ENCODE data around the gene ADA. TPM values are rescaled to one million over a fixed set of nuclear protein-coding genes. Genes with fewer than 3 reads are reported as not detected.

The ADA gene
- total RNA-seq, 1 experiment from 2014 or later, result 28.2 TPM

- CTCF ChIA-PET, result no interaction called here
These were observed 14.6 kb upstream of the ADA start for GRCh38 chr20:44666066-44666465.

GRCh38 chr20:44664131-44664530, 12.6 kb upstream of the ADA start:
- no peaks in the 10 kb centered on the region for H4K20me1 ChIP-seq (ENCODE audit: insufficient read depth)
- intact Hi-C loops (cut with micrococcal nuclease; ENCODE audit: unreplicated experiment), result no loop called here
- no peak overlapping the region for H2AFZ ChIP-seq
- no peaks in the 10 kb centered on the region for H3K36me3 ChIP-seq (ENCODE audit: low read depth)
- peaks cover under 1% of the 10 kb centered on the region for H3F3A ChIP-seq (ENCODE audit: insufficient read depth, low read depth)
- no peak overlapping the region for H3K4me2 ChIP-seq
- ChIA-PET CTCF (no interaction called here), POLR2A (ENCODE audit: unreplicated experiment) (interaction anchor here (0.5 kb wide), 1 partner anchor 939 kb away, joined by 11 read pairs; no protein-coding TSS in a partner anchor)
- no peak for DNase-seq
- H3K4me1 ChIP-seq (replicated peaks; ENCODE audit: insufficient read depth), result no peaks in the 10 kb centered on the region
- no peak overlapping the region for H3K4me3 ChIP-seq
- no TSS peak for BruUV-seq (replicated peaks)
- H3K27ac ChIP-seq, result no peak overlapping the region
- no peaks in the 10 kb centered on the region for H3K27me3 ChIP-seq (ENCODE audit: insufficient read depth, low read depth)
- H3K79me2 ChIP-seq (ENCODE audit: low read depth), result no peaks in the 10 kb centered on the region
- no peaks in the 10 kb centered on the region for H3K9me3 ChIP-seq (ENCODE audit: insufficient read depth, low read depth)
- TF ChIP-seq EZH2 (IDR thresholded peaks at IDR 0.05; ENCODE audit: low read depth), result no peak
- no peak for TF ChIP-seq CTCF (conservative IDR thresholded peaks at IDR 0.05)
- H3K9me2 ChIP-seq (ENCODE audit: insufficient read depth), result no peaks in the 10 kb centered on the region

More at GRCh38 chr20:44666066-44666465, 14.6 kb upstream of the ADA start:
- intact Hi-C loops (cut with micrococcal nuclease; ENCODE audit: unreplicated experiment), result no loop called here
- Histone ChIP-seq H3F3A (ENCODE audit: insufficient read depth, low read depth) (peaks cover 5% of the 10 kb centered on the region), H3K27ac (no peak overlapping the region), H3K9me2 (ENCODE audit: insufficient read depth) (no peaks in the 10 kb centered on the region), H3K4me2 (no peak overlapping the region), H3K4me1 (replicated peaks; ENCODE audit: insufficient read depth) (peaks cover 14% of the 10 kb centered on the region), H4K20me1 (ENCODE audit: insufficient read depth) (no peaks in the 10 kb centered on the region), H3K4me3 (no peak overlapping the region), H3K79me2 (ENCODE audit: low read depth) (no peaks in the 10 kb centered on the region), H3K27me3 (ENCODE audit: insufficient read depth, low read depth) (no peaks in the 10 kb centered on the region), H2AFZ (no peak overlapping the region), H3K36me3 (ENCODE audit: low read depth) (no peaks in the 10 kb centered on the region), H3K9me3 (ENCODE audit: insufficient read depth, low read depth) (no peaks in the 10 kb centered on the region)
- POLR2A ChIA-PET (ENCODE audit: unreplicated experiment), result interaction anchor here (0.7 kb wide), 1 partner anchor 560 kb away, joined by 9 read pairs; no protein-coding TSS in a partner anchor
- DNase-seq, result no peak
- no peak for TF ChIP-seq CTCF (conservative IDR thresholded peaks at IDR 0.05)
- no peak for TF ChIP-seq EZH2 (IDR thresholded peaks at IDR 0.05; ENCODE audit: low read depth)
- BruUV-seq (replicated peaks), result no TSS peak

DNA sequence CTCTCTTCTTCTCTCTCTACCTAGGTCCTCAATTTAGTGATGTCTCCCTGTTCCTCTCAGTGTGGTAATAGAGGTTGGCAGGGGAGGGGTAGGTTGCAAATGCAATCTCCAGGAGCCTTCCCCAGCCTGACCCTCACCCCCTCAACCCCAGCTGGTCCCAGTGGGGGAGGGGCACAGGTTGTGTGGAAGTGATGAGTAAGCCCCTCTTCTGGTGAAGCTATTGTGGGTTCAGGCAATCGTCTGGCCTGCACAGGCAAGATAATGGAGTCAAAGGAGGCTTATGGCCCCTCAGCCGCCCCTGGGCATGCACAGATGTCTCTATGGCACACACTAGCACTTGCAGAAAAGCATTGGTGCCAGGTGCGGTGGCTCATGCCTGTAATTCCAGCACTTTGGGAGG, 10.8 kb upstream of the ADA start:
- Histone ChIP-seq H3K4me1 (replicated peaks; ENCODE audit: insufficient read depth) (no peaks in the 10 kb centered on the region), H3K79me2 (ENCODE audit: low read depth) (no peaks in the 10 kb centered on the region), H3K27me3 (ENCODE audit: insufficient read depth, low read depth) (no peaks in the 10 kb centered on the region), H3K9me2 (ENCODE audit: insufficient read depth) (no peaks in the 10 kb centered on the region), H2AFZ (no peak overlapping the region), H3K4me3 (no peak overlapping the region), H3K27ac (no peak overlapping the region), H3K36me3 (ENCODE audit: low read depth) (no peaks in the 10 kb centered on the region), H3F3A (ENCODE audit: insufficient read depth, low read depth) (no peaks in the 10 kb centered on the region; the same call in 1 of the 2 replicates), H3K4me2 (no peak overlapping the region), H4K20me1 (ENCODE audit: insufficient read depth) (no peaks in the 10 kb centered on the region), H3K9me3 (ENCODE audit: insufficient read depth, low read depth) (no peaks in the 10 kb centered on the region)
- no peak for DNase-seq
- ChIA-PET CTCF (no interaction called here), POLR2A (ENCODE audit: unreplicated experiment) (no interaction called here)
- intact Hi-C loops (cut with micrococcal nuclease; ENCODE audit: unreplicated experiment), result no loop called here
- TF ChIP-seq EZH2 (IDR thresholded peaks at IDR 0.05; ENCODE audit: low read depth), result no peak
- TF ChIP-seq CTCF (conservative IDR thresholded peaks at IDR 0.05), result no peak
- no TSS peak for BruUV-seq (replicated peaks)

All from PC-9 (cell line).